IPS-18c (cell line): ENCODE results near the gene CERS1.
"Not testable (repeated sequence)": the region's sequence is repeated elsewhere in the genome, so short reads cannot be mapped to it uniquely, and the experiment has no call there.

Experiments used
- H3K4me3 ChIP-seq: 2 replicates; pipeline ENCODE4 v1.7.0; 2013; ENCODE audit warnings: low read depth, mild to moderate bottlenecking, low read length, moderate library complexity; ENCODE audit not compliant: insufficient read depth
- H3K9me3 ChIP-seq: one replicate; pipeline ENCODE4 v1.6.1; 2013; ENCODE audit warnings: mild to moderate bottlenecking, low read length, moderate library complexity; ENCODE audit not compliant: control insufficient read depth, insufficient read depth

Gene CERS1

DNA sequence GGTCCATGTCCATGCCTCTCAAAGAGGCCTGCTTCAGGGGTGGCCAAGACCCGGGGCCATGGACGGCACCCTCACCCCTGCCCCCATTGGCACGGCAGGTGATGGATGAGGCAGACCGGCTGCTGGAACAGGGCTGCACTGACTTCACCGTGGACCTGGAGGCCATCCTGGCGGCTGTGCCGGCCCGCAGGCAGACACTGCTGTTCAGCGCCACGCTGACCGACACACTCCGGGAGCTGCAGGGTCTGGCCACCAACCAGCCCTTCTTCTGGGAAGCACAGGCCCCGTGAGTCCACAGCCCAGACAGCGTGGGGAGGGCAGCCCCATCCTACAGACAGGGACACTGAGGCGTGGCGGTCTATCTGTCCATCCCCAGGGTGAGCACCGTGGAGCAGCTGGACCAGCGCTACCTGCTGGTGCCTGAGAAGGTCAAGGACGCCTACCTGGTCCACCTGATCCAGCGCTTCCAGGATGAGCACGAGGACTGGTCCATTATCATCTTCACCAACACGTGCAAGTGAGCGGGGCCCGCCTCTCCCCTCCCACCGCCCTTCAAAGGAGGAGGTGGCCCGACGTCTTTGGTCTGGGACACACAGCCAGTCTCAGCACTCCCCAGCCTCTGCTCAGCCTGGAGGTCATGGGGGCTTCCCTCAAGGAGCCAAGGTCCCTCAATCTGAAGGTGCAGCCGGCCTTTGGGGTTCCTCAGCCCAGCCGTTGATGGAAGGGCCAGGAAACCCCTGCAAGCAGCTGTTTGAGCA, 26.4 kb upstream of the CERS1 start:
- no peak overlapping the region for H3K4me3 ChIP-seq
- H3K9me3 ChIP-seq: peaks cover 2% of the 10 kb centered on the region

DNA sequence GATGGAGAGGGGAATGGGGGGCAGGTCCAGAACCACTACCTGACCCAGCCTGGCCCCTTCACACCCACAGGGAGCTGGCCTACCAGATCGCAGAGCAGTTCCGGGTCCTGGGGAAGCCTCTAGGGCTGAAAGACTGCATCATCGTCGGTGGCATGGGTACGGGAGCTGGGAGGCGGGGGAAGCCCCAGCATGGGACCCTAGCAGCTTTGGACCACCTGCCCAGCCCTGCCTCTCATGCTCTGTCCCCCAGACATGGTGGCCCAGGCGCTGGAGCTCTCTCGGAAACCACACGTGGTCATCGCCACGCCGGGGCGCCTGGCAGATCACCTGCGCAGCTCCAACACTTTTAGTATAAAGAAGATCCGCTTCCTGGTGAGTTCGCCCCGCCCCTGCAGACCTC, 25.6 kb upstream of the CERS1 start:
- no peak overlapping the region for H3K4me3 ChIP-seq
- H3K9me3 ChIP-seq: peaks cover 2% of the 10 kb centered on the region

DNA sequence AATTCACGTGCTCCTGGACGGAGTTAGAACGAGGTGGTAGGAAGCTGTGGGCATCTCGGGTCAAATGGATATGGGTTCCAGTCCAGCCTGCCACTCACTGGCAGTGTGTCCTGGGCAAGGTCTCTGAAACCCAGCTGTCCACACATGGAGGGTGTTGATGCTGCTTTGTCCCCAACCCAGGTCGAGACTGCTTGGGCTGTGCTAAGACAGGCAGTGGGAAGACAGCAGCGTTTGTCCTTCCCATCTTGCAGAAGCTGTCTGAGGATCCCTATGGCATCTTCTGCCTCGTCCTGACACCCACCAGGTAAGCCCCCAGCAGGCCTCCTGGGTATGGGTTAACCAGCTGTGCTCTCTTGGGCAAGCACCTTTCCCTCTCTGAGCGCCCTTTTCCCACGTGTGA, 24.4 kb upstream of the CERS1 start:
- peak overlapping the region; percentile 83 for H3K4me3 ChIP-seq
- peaks cover 2% of the 10 kb centered on the region for H3K9me3 ChIP-seq

DNA sequence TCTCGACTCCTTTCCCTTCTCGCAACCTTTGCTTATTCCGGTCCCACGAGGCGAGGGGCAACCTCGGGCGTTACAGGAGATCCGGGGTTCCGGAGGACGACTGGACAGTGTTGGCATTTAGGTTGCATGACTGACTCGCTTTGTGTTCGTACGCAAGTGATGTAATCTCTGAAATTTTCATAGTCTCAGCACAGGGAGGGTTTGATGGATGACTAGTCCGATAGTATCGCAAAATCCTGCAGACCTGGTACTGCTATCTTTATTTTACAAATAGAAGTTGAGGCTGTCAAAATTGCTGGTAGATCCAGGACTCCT, 23.9 kb upstream of the CERS1 start:
- Histone ChIP-seq H3K9me3 (peaks cover 2% of the 10 kb centered on the region), H3K4me3 (peak overlapping the region; percentile 83)

DNA sequence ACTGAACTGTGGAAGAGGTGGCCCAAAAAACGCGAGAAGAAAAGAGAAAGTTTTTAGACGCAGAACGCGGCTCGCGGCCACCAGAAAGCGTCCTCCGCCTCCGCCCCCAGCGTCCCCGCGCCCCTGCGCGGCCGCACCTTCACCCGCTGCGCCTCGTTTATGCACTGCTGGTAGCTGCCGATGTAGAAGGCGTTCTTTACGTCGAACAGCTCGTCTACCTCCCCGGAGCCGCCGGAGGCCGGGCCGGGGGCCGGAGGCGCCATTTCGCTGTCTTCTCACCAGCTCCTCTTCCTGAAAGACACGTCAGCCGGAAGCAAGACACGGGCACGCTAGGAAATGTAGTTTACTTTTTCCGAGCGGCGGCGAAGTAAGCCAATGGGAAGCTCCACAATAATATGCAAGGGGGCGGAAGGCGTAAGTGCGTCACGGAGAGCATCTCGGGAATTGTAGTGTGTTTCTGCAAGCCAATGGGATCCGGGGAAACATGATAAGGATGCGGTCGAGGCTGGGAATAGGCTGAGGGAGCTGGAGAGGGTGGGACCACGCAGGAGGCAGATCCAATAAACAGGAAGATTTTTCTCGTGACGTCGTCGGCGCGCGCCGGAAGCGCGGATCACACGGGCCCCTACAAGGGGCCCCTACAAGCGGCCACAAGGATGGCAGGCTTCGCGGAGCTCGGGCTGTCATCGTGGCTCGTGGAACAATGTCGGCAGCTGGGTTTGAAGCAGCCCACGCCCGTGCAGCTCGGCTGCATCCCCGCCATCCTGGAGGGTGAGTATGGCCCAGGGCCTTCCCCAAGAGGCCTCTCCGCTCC, 23.3 kb upstream of the CERS1 start, which contains the start of the genes COPE and DDX49:
TSS of gene COPE (minus strand) at position 302 of the 814 bp plus-strand sequence. CDS start at position 263, 39 bp downstream.
TSS of gene DDX49 (plus strand) at position 630 of the 814 bp plus-strand sequence. CDS start at position 657, 27 bp downstream.
- H3K4me3 ChIP-seq: peak within 1 kb of the TSS; percentile 85
- H3K9me3 ChIP-seq: peaks cover 2% of the 10 kb centered on the region

- not testable (repeated sequence) for H3K4me3 ChIP-seq, H3K9me3 ChIP-seq
Measured at GRCh38 chr19:18917593-18917992, 21.6 kb upstream of the CERS1 start.

DNA sequence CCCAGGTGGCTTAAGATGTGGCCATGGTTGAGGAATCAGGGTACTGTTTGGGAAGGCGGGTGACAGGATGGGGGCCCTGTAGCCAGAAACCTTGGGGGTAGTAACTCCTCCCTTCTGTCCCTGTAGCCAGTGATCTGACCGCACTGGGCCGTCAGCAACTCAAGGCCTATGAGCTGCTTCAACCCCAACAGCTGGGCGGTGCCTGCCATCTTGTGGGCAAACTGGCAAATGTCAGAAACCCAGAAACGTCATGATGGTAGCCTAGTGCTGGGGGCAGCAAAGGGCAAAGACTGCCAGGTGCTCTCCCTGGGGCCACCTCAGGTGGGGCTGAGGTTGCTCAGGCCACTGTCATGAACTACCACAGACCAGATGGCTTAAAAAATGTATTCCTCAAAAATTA, 19.7 kb upstream of the CERS1 start:
- Histone ChIP-seq H3K4me3 (no peak overlapping the region), H3K9me3 (peaks cover 2% of the 10 kb centered on the region)

- H3K9me3 ChIP-seq: peaks cover 2% of the 10 kb centered on the region
- no peak overlapping the region for H3K4me3 ChIP-seq
Measured at GRCh38 chr19:18913466-18913865, 17.5 kb upstream of the CERS1 start.

DNA sequence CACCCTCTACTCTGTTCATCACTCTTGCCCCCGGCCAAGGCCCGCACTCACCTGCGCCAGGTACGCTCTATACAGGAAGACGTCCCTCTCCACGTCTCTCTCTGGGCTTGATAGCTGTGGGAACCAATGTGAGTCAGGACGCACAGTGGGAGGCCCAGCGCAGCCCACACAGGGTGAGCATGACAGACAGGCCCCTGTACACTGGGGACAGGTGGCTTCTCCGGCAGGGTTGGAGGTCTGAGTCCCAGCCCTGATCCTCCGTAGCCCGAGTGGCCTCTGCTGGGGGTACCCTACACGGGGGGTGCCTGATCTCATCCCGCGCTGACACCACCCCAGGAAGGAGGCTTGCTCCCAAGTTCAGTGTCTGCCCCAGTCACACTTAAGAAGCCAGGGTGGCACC, 17.0 kb upstream of the CERS1 start:
- H3K4me3 ChIP-seq: no peak overlapping the region
- H3K9me3 ChIP-seq: peaks cover 2% of the 10 kb centered on the region

DNA sequence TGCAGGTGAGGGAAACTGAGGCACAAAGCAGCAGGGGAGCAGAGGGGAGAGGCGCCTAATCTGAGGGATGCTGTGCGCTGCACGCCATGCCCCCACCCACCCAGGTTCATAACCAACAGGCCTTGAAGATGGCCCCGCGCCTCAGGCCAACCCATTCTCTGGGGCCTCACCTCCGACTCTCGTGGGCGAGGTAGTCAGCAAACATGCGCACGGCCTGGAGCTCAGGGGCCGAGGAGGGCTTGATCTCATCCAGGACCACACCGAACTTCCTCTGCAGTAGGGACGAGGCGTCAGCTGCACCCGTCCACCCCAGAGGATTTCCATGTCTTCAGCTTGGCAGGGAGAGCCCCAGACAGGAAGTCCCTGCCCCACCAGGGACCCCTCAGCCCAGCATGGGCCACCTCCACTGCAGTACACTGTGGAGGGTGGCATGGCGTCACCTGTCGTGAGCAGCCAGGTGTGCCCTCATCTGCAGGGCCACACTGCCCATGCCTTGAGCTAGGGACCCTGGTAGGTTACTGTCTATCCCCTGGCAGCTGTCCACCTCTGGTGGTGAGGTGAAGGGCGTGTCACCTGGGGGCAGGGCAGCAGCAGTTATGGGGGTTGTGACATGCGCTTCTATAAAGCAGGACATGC, 15.0 kb upstream of the CERS1 start:
- Histone ChIP-seq H3K9me3 (no peaks in the 10 kb centered on the region), H3K4me3 (no peak overlapping the region)

DNA sequence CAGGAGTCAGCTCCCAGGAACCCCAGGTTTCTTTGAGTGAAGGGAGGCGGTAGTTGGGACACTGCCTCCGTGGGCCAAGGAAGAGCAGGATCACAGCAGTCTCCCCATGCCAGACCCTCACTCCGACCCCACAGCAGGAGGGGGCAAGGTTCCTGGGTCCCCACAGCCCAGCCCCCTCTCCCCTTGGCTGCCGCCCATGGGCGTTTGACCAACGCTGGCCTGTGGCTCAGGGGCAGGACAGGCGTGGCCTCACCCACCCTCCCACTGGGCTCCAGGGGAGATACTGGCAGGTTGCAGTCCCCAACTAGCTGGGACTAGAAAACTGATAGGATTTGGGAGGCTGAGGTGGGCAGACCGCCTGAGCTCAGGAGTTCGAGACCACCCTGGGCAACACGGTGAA, 14.1 kb upstream of the CERS1 start:
- no peaks in the 10 kb centered on the region for H3K9me3 ChIP-seq
- no peak overlapping the region for H3K4me3 ChIP-seq

DNA sequence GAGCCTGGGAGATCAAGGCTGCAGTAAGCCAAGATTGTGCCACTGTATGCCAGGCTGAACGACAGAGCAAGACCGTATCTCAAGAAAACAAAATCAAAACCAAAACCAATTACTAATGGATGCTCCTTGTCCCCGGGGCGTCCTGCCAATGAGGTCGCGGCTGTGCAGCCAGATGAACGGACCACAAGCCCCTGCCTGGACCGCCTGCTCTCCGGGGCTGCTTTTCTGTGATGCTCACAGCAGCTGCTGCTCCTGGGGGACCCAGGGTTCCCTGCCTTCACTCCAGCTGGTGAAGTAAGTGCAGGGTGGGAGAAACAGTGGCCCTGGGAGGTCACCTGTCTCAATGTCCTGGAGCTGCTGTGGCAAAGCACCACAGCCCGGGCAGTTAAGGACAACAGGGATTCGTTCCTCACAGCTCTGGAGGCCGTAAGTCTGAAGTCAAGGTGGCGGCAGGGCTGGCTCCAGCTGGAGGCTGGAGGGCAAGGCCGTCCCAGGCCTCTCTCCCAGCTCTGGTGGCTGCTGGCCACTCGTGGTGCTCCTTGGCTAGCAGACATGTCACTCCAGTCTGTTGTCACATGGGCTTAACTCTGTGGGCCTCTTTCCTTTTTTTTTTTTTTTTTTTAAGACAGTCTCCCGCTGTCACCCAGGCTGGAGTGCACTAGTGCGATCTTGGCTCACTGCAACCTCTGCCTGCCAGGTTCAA, 13.1 kb upstream of the CERS1 start:
- H3K4me3 ChIP-seq: no peak overlapping the region

GRCh38 chr19:18906605-18907519, 10.9 kb upstream of the CERS1 start:
- Histone ChIP-seq H3K9me3 (no peaks in the 10 kb centered on the region), H3K4me3 (no peak overlapping the region)

More for the DNA sequence above, 13.1 kb upstream of the CERS1 start:
- no peaks in the 10 kb centered on the region for H3K9me3 ChIP-seq

DNA sequence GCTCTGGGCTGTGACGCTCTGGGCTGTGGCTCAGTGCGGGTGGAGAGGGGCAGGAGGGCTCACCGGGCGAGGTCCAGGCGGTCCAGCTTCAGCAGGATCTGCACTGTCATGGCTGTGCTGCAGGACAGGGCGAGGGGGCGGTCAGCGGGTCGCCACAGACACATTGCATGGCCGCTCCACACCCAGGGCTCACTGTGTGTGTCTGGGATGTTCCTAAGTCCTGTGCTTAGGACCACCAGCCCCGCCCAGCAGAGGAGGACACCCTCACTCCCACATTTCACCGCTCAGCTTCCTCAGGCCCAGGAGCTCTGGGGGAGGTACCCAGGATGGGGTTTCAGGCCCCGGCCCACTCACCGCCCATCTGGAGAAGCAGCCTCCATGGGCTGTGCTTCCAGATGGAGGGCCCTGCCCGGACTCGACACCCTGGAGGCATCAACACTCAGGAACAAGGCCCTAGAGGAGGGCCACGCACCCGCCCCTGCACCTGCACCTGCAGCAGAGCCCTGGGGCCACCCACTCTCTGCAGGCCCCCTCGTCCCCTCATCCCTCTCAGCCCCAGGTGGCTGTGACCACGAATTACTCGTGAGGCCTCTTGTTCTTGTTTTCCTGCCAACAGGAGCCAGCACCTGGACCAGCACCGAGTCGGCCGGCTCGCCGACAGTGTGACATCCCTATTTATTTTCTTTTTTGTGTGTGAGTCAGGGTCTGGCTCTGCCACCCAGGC, 9.7 kb upstream of the CERS1 start:
- Histone ChIP-seq H3K4me3 (no peak overlapping the region), H3K9me3 (peaks cover 2% of the 10 kb centered on the region)

DNA sequence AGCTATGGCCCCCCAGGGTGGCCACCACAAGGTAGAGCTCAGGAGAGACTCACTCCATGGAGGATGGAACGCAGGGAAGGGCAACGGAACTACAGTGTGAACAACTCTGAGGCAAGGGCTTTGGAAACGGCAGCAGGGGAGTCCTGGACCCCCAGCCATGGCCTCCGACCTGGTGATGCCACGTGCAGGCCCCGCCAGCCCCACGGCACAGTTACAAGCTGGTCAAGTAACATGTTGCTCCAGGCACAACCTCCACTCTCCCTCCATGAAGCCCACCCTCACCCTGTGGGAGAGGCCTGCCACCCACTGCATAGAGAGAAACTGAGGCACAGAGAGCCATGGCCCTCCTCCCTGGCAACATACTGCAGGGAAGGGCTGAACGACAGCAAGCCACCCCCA, 9.1 kb upstream of the CERS1 start:
- Histone ChIP-seq H3K4me3 (no peak overlapping the region), H3K9me3 (peaks cover 2% of the 10 kb centered on the region)
